D721Med (cell line): ENCODE data around the gene MADD.

Experiments used
- DNase-seq: peaks from one replicate; pipeline ENCODE4 v3.0.0; 2011; ENCODE audit warnings: low spot score; ENCODE audit not compliant: insufficient read length
- FAIRE-seq: peaks from 2 replicates; lab custom pipeline; 2011; peaks lifted over from hg19 to GRCh38; lab: Jason Lieb, UNC
- TF ChIP-seq, protein P1 (sequence below): IDR thresholded peaks from 2 replicates; pipeline ENCODE4 v1.5.1; 2012; ENCODE audit warnings: mild to moderate bottlenecking, control low read depth; ENCODE audit not compliant: insufficient read depth; ENCODE audit errors: missing control alignments

Gene MADD

DNA sequence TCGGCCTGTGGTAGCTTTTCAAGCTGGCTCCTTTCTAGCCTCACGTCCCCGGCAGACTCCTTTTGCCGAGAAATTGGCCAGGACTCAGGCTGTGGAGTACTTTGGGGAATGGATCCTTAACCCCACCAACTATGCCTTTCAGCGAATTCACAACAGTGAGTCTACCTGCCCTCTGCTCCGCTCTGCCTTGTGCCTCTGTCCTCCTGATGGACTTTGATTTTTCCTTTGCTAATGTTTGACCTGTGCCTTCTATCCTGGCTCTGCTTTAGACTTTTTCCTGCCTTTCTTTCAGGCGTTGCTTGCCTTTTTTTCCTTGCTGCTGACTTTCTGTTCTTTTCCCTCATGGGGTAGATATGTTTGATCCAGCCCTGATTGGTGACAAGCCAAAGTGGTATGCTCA is 12.5 kb downstream of the MADD start:
- FAIRE-seq, result no peak
- TF ChIP-seq, protein P1, sequence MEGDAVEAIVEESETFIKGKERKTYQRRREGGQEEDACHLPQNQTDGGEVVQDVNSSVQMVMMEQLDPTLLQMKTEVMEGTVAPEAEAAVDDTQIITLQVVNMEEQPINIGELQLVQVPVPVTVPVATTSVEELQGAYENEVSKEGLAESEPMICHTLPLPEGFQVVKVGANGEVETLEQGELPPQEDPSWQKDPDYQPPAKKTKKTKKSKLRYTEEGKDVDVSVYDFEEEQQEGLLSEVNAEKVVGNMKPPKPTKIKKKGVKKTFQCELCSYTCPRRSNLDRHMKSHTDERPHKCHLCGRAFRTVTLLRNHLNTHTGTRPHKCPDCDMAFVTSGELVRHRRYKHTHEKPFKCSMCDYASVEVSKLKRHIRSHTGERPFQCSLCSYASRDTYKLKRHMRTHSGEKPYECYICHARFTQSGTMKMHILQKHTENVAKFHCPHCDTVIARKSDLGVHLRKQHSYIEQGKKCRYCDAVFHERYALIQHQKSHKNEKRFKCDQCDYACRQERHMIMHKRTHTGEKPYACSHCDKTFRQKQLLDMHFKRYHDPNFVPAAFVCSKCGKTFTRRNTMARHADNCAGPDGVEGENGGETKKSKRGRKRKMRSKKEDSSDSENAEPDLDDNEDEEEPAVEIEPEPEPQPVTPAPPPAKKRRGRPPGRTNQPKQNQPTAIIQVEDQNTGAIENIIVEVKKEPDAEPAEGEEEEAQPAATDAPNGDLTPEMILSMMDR, result no peak

DNA sequence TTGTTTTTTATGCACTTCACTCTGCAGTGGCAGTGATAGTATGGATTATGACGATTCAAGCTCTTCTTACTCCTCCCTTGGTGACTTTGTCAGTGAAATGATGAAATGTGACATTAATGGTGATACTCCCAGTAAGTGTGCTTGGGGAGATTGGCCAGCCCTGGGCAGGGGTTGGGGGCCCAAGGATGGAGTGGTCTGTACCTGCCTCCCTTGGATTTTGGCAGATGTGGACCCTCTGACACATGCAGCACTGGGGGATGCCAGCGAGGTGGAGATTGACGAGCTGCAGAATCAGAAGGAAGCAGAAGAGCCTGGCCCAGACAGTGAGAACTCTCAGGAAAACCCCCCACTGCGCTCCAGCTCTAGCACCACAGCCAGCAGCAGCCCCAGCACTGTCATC is 14.2 kb downstream of the MADD start:
- FAIRE-seq (no peak), DNase-seq (no peak)
- TF ChIP-seq, protein P1, result no peak

More for the DNA sequence above, 12.5 kb downstream of the MADD start:
- DNase-seq, result no peak

DNA sequence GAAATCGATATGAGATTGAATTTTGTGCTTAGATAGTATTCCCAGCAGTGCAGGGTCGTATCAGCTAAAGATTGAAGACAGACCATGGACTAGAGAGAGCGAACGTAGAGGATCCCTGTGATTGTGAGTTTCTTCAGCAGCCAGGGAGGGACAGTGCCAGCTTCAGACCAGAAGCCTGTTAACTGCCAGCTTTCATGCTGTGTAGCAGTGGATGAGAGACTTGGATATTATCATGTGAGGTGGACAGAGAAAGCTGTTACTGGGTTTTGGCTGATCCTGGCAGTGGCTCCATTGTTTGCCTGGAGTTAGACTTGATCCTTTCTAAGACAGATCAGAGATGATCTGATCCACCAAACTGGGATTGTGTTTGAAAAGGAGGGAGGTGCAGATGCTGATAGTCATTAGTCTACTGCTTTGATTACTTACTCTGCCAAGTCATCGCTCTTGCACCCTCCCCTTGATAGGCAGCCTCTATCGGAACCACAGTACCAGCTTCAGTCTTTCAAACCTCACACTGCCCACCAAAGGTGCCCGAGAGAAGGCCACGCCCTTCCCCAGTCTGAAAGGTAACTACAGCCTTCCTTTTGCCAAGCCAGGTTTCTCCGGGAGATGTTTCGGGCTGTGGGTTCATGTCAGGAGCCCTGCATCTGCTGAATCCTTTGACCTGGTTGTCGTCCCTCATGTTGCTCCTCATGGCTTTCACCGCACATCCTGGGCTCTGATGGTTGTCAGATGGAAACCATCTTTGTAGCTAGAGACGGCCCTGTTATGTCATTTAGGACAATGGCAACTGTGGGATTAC is 16.2 kb downstream of the MADD start:
- FAIRE-seq (peak; percentile 90), DNase-seq (peak; percentile 68)
- TF ChIP-seq, protein P1, result no peak

DNA sequence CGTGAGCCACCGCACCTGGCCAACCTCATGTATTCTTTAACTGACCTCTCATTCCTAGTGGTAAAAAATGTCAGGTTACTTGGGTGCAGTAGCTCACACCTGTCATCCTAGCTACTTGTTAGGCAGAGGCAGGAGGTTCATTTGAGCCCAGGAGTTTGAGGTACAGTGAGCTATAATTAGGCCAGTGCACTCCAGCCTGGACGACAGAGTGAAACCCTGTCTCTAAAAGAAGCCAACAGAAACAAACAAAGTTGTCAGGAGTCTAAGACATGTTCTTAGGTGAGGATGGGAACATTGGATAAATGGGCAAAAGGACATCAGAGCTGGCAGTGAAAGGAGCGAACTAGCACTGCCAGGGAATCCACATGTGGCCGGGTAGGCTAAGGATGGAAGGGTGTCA is 18.1 kb downstream of the MADD start:
- FAIRE-seq (no peak), DNase-seq (no peak)
- TF ChIP-seq, protein P1, result no peak

DNA sequence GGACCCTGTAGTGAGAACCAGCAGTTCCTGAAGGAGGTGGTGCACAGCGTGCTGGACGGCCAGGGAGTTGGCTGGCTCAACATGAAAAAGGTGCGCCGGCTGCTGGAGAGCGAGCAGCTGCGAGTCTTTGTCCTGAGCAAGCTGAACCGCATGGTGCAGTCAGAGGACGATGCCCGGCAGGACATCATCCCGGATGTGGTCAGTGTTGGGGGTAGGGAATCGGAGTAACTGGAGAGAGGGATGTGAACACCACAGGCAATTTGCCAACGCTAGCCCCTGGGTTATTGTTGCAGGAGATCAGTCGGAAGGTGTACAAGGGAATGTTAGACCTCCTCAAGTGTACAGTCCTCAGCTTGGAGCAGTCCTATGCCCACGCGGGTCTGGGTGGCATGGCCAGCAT is 19.9 kb downstream of the MADD start:
- FAIRE-seq (no peak), DNase-seq (no peak)
- TF ChIP-seq, protein P1, result no peak

DNA sequence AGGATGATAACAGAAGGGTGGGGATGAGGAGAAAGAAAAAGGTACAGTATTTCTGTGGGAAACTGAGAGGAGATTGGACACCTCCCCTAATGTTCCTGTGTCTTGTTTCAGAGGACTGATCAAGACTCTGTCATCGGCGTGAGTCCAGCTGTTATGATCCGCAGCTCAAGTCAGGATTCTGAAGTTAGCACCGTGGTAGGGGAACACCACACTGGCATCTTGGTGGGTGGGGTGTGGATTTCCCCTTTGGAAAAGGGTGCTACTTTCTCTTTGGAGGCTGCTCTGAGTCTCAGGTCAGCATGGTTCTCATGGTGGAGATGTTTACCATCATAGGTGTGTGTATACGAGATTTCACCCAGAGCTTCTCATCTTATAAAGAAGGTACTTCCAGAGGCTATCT is 25.5 kb downstream of the MADD start:
- TF ChIP-seq, protein P1, result no peak
- DNase-seq, result no peak
- FAIRE-seq, result no peak

DNA sequence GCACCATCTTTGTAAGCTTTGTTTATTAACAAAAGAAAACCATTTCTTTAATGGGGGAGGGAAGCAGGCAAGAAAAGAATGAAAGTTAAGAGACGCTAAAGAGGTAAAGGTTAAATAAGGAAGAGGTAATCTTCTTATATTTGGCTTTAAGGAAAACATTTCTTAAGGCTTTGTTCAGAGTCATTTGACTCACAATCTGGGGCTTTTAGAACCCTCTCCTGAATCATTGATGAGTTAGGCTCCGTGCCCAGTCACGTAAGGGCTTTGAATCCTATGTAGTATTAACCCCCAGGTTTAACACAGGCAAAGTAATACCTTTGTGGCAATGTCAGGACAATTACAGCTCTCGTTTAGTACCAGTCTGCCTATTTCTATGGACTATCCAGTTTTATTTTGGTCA is 26.1 kb downstream of the MADD start:
- TF ChIP-seq, protein P1, result no peak
- no peak for FAIRE-seq
- DNase-seq, result no peak
